BLaER1 treated with 17β-estradiol and CSF1 and Interleukin-3, amounts not matched to agents 10 nM and 100 nM (cell line): ENCODE results near the gene ZFR.
"Not testable (repeated sequence)": the region's sequence is repeated elsewhere in the genome, so short reads cannot be mapped to it uniquely, and the experiment has no call there.

Experiments used
- H3K27ac ChIP-seq, 11 experiments: shearing (Covaris generic); formaldehyde crosslinking; 2 replicates each; pipeline ENCODE4 v1.8.1; 2022
- H3K27me3 ChIP-seq, 11 experiments: shearing (Covaris generic); formaldehyde crosslinking; 2 replicates each; pipeline ENCODE4 v1.8.1; 2022
- H3K36me3 ChIP-seq, 11 experiments: shearing (Covaris generic); formaldehyde crosslinking; 2 replicates each; pipeline ENCODE4 v1.8.1; 2022
- H3K4me1 ChIP-seq, 10 experiments: shearing (Covaris generic); formaldehyde crosslinking; 2 replicates each; pipeline ENCODE4 v1.8.1; 2022
- H3K4me2 ChIP-seq, 11 experiments: shearing (Covaris generic); formaldehyde crosslinking; 2 replicates each; pipeline ENCODE4 v1.8.1; 2022
- H3K4me3 ChIP-seq, 10 experiments: shearing (Covaris generic); formaldehyde crosslinking; 2 replicates each; pipeline ENCODE4 v1.8.1; 2022
- H3K9ac ChIP-seq, 11 experiments: shearing (Covaris generic); formaldehyde crosslinking; 2 replicates each; pipeline ENCODE4 v1.8.1; 2022
- H3K9me3 ChIP-seq, 11 experiments: shearing (Covaris generic); formaldehyde crosslinking; replicated peaks in 1 of 11; 2 replicates each; pipeline ENCODE4 v1.8.1; 2022
- H4K20me1 ChIP-seq, 11 experiments: shearing (Covaris generic); formaldehyde crosslinking; 2 replicates each; pipeline ENCODE4 v1.8.1; 2022
- Cebpa-rat ChIP-seq, 11 experiments: shearing (Covaris generic); IDR thresholded peaks; 2 replicates each; pipeline ENCODE4 v1.8.1; 2022

The ZFR gene

DNA sequence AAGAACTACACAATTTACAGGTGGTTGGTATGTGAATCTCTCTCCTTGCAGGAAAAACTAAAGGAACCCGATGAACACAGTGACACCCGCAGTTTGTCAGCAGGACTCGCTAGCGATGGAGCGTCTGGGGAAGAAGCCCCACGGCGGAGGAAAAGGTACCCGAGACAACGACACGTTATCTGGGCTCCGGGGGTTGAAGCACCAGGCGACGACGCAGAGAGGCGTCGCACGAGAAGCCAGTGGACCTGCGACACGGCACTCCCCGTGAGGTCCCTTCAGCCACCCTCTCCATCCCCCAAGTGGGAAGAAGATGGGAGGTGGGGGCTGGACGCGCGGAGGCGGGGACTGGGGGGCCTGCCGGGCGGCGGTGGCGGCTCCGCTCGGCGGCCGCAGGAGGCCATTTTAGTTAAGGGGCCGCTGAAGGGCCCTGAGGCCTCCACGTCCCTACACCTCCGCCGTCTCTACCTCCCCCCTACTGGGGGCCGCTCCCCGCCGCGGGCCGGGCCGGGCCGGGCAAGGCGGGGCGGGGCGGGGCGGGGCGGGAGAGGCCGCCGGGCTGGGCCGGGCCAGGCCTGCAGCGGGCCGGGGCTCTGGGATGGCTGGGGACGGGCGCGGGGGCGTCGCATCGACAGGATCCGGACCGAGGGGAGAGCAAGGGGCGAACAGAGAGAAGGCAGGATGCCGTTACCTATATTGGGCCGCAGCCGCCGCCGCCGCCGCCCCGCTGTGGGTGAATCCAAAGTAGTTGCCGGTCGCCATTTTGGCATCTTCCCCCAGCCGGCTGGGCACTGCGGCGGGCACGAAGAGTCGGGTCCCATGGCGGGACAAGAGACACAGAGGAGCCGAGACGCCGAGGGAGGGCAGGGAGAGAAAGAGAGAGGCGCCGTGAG lies 754 bp downstream of the ZFR start:
- H4K20me1 ChIP-seq = peaks cover 24 to 50% (median 48%) of the 10 kb centered on the region in 11 experiments; a peak in 20 of 22 replicates
- H3K4me2 ChIP-seq = peak overlapping the region; percentile 76 to 93 (median 85)
- H3K27ac ChIP-seq = peak overlapping the region; percentile 92 to 98 (median 97)
- H3K27me3 ChIP-seq = no peaks in the 10 kb centered on the region
- TF ChIP-seq Cebpa-rat (IDR thresholded peaks at IDR 0.05) = no peak
- peaks cover 20 to 52% (median 23%) of the 10 kb centered on the region in 10 experiments for H3K4me1 ChIP-seq
- H3K9ac ChIP-seq = peak overlapping the region; percentile 91 to 99 (median 98)
- H3K9me3 ChIP-seq = peaks cover 0 to 19% (median 5%) of the 10 kb centered on the region in 11 experiments; a peak in 9 of 22 replicates
- peaks cover 11 to 41% (median 29%) of the 10 kb centered on the region in 11 experiments; a peak in 20 of 22 replicates for H3K36me3 ChIP-seq
- peak overlapping the region; percentile 88 to 97 (median 92) for H3K4me3 ChIP-seq

DNA sequence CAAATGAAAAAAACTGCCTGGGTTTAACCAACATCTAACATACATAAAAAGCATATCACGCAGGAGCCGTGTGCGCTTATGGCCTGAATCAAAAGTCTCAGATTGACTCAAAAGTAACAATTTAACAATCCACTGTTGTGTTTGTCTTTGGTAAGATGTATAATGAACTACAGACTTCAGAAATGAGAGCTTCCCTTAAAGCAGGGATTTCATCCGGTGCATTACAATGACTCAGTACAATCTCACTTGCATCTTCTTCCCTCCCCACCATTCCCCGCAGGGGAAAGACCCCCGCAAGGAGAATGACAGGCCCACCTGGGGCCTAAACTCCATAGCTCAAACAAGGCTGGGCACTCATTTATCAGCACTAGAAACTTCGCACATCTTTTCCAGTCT lies 1.4 kb downstream of the ZFR start:
- Histone ChIP-seq H4K20me1 (peaks cover 24 to 56% (median 54%) of the 10 kb centered on the region in 11 experiments; a peak in 20 of 22 replicates), H3K4me1 (peaks cover 20 to 52% (median 23%) of the 10 kb centered on the region in 10 experiments)

DNA sequence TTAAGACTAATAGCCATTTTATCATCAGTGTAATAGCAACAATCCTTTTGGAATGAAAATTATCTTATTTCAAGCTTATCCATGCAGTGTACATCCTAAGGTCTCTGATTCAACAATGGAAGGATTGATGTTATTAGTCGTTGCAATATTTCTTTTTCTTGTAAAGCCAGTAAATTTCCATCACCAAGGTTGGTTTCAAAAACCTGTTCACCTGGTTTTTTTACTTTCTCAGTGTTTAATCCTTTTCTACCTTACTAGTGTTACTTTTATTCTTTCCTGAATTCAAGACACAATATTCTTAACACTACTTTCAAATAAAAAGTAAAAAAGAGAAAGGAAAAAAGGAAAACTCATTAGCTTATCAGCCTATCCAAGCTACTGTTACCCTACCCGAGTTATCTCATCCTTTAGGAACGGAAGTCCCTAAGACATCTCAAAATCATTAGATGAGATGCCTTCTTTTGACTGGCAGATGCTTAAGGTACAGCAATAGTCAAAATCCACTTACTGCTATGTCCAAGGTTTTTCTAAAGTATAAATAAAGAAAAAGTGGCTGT lies 5.4 kb downstream of the ZFR start:
- H3K9me3 ChIP-seq = peaks cover 0 to 28% (median 8%) of the 10 kb centered on the region in 11 experiments; a peak in 10 of 22 replicates
- no peak overlapping the region for H3K9ac ChIP-seq
- no peaks in the 10 kb centered on the region for H3K27me3 ChIP-seq
- TF ChIP-seq Cebpa-rat (IDR thresholded peaks at IDR 0.05) = no peak
- H3K4me3 ChIP-seq = no peak overlapping the region
- H3K36me3 ChIP-seq = peaks cover 22 to 83% (median 62%) of the 10 kb centered on the region in 11 experiments; a peak in 21 of 22 replicates
- no peak overlapping the region for H3K4me2 ChIP-seq
- peaks cover 54 to 95% (median 92%) of the 10 kb centered on the region in 11 experiments for H4K20me1 ChIP-seq
- H3K4me1 ChIP-seq = peaks cover 10 to 47% (median 17%) of the 10 kb centered on the region in 10 experiments
- H3K27ac ChIP-seq = no peak overlapping the region

More for the DNA sequence above, 1.4 kb downstream of the ZFR start:
- peak overlapping the region; percentile 91 to 99 (median 98) for H3K9ac ChIP-seq
- no peak for TF ChIP-seq Cebpa-rat (IDR thresholded peaks at IDR 0.05)
- H3K27me3 ChIP-seq = no peaks in the 10 kb centered on the region
- peak overlapping the region; percentile 88 to 97 (median 92) for H3K4me3 ChIP-seq
- peaks cover 0 to 24% (median 6%) of the 10 kb centered on the region in 11 experiments; a peak in 9 of 22 replicates for H3K9me3 ChIP-seq
- H3K36me3 ChIP-seq = peaks cover 13 to 48% (median 35%) of the 10 kb centered on the region in 11 experiments; a peak in 20 of 22 replicates
- peak overlapping the region; percentile 76 to 93 (median 85) for H3K4me2 ChIP-seq
- peak overlapping the region; percentile 92 to 98 (median 97) for H3K27ac ChIP-seq

DNA sequence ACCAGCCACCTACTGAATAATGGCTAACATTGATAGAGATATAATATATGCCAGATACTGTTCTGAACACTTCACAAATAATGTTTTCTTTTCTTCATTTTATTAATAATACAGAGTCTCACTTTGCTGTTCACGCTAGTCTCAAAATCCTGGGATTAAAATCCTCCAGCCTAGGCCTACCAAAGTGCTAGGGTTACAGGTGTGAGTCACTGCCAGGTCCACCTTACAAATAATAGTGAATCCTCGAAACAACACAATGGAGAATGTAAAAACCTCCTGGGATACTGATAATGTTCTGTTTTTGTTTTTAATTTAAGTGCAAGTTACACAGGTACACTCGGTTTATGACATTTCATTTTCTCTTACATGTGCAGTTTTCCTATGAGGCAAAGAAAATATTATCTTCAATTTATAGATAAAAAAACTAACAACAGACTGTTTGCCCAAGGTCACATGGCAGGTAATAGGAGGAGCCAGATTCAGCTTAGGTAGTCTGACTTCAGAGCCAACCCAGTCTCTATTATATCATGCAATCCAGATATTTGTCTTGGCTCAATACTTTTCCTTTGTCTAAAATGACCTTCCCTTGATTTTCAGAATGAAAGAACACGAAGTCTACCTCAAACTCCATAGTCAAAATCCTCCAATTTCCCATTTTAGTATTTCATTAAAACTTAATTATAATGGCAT lies 7.8 kb downstream of the ZFR start:
- Histone ChIP-seq H3K9ac (no peak overlapping the region), H3K36me3 (peaks cover 33 to 100% (median 85%) of the 10 kb centered on the region in 11 experiments; a peak in 21 of 22 replicates), H3K4me2 (no peak overlapping the region), H3K9me3 (peaks cover 0 to 37% (median 8%) of the 10 kb centered on the region in 11 experiments; a peak in 11 of 22 replicates), H4K20me1 (peaks cover 61 to 100% (median 97%) of the 10 kb centered on the region in 11 experiments), H3K4me1 (peaks cover 0 to 33% (median 3%) of the 10 kb centered on the region in 10 experiments; a peak in 7 of 20 replicates), H3K27ac (no peak overlapping the region), H3K27me3 (no peaks in the 10 kb centered on the region), H3K4me3 (no peak overlapping the region)
- TF ChIP-seq Cebpa-rat (IDR thresholded peaks at IDR 0.05) = no peak

DNA sequence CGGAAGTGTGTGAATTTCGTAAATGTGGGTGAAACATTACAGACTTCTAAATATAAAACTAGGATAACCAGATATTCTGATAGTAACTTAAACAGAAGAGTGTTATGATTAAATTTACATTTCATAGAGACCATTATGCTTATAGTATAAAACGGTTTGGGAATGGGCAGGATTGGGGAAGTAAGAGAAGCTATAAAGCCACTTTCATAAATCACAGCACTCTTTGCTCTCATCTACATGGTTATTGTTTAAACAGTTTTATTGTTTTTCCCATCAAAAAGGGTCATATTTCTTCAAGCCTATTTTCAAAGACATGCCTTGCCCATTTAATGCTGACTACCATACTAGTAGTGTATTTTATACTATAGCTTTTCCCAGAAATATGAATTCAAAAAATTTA lies 9.2 kb downstream of the ZFR start:
- no peak overlapping the region for H3K4me2 ChIP-seq
- H3K9me3 ChIP-seq = peaks cover 0 to 33% (median 4%) of the 10 kb centered on the region in 11 experiments; a peak in 10 of 22 replicates
- peaks cover 65 to 100% (median 97%) of the 10 kb centered on the region in 11 experiments for H4K20me1 ChIP-seq
- no peaks in the 10 kb centered on the region for H3K27me3 ChIP-seq
- H3K36me3 ChIP-seq = peaks cover 37 to 100% (median 80%) of the 10 kb centered on the region in 11 experiments; a peak in 21 of 22 replicates
- TF ChIP-seq Cebpa-rat (IDR thresholded peaks at IDR 0.05) = no peak
- no peak overlapping the region for H3K9ac ChIP-seq
- peaks cover 0 to 20% (median 0%) of the 10 kb centered on the region in 10 experiments; a peak in 3 of 20 replicates for H3K4me1 ChIP-seq
- no peak overlapping the region for H3K27ac ChIP-seq
- H3K4me3 ChIP-seq = no peak overlapping the region

DNA sequence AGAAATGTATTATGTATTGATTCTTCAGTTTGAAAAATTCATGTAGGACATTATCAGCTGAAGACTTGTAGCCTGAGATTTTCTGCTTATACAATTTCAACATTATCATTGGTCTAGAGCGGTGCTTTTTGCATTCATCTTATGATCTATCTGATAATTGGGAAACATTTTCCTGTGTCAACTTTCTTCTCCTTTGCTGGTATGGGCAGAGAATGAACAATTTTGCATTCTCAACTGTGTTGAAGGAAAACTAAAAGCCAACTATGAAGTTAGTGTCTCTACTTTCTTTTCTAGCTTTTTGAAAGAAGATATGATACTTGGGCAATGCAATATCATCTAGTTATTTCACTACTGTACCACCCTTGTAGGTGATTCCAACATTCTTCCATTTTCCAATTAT lies 10.3 kb downstream of the ZFR start:
- no peak overlapping the region for H3K27ac ChIP-seq
- H3K4me2 ChIP-seq = no peak overlapping the region
- no peaks in the 10 kb centered on the region for H3K27me3 ChIP-seq
- H3K9ac ChIP-seq = no peak overlapping the region
- peaks cover 0 to 17% (median 0%) of the 10 kb centered on the region in 10 experiments; a peak in 2 of 20 replicates for H3K4me1 ChIP-seq
- H3K9me3 ChIP-seq = peaks cover 0 to 36% (median 10%) of the 10 kb centered on the region in 11 experiments; a peak in 19 of 22 replicates
- no peak overlapping the region for H3K4me3 ChIP-seq
- TF ChIP-seq Cebpa-rat (IDR thresholded peaks at IDR 0.05) = no peak
- H3K36me3 ChIP-seq = peaks cover 38 to 100% (median 80%) of the 10 kb centered on the region in 11 experiments
- peaks cover 62 to 100% (median 97%) of the 10 kb centered on the region in 11 experiments for H4K20me1 ChIP-seq

DNA sequence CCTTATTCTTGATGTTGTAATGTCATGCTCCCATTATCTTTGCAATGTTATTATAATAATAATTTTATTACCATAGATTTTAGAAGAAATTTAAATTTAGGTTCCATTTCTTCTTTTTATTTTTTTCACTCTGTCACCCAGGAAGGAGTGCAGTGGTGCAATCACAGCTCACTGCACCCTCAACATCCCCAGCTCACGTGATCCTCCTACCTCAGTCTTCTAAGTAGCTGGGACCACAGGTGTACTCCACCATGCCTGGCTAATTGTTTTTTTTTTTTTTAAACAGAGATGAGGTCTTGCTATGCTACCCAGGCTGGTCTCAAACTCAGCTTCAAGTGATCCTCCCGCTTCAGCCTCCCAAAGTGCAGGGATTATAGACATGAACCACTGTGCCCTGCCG lies 11.9 kb downstream of the ZFR start:
- Histone ChIP-seq H3K9me3 (peaks cover 10 to 42% (median 25%) of the 10 kb centered on the region in 11 experiments; a peak in 21 of 22 replicates), H3K9ac (no peak overlapping the region), H3K4me1 (peaks cover 0 to 17% (median 0%) of the 10 kb centered on the region in 10 experiments; a peak in 2 of 20 replicates), H3K4me2 (no peak overlapping the region), H4K20me1 (peaks cover 59 to 100% (median 87%) of the 10 kb centered on the region in 11 experiments), H3K36me3 (peaks cover 47 to 100% (median 82%) of the 10 kb centered on the region in 11 experiments), H3K27ac (no peak overlapping the region), H3K4me3 (no peak overlapping the region), H3K27me3 (no peaks in the 10 kb centered on the region)
- no peak for TF ChIP-seq Cebpa-rat (IDR thresholded peaks at IDR 0.05)

DNA sequence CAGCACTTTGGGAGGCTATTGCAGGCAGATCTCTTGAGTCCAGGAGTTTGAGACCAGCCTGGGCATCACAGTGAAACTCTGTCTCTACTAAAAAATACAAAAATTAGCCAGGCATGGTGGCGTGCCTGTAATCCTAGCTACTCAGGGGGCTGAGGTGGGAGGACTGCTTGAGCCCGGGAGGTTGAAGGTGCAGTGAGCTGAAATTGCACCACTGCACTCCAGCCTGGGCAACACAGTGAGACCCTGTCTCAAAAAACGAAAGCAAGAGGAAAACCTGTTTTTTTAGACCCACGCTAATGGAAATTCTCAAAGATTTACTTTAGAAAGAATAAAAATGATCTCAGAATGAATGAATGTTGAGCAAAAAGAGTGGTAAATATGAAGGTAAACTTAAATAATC lies 13.7 kb downstream of the ZFR start:
- H3K27ac ChIP-seq, H3K27me3 ChIP-seq, H3K4me2 ChIP-seq, H3K4me3 ChIP-seq, H3K9ac ChIP-seq: not testable (repeated sequence)
- Histone ChIP-seq H3K9me3 (peaks cover 28 to 57% (median 43%) of the 10 kb centered on the region in 11 experiments), H3K4me1 (peaks cover 0 to 11% (median 0%) of the 10 kb centered on the region in 10 experiments; a peak in 1 of 20 replicates), H4K20me1 (peaks cover 48 to 100% (median 72%) of the 10 kb centered on the region in 11 experiments), H3K36me3 (peaks cover 65 to 100% (median 89%) of the 10 kb centered on the region in 11 experiments)
